ENCODE measurements around the gene FAM83B.
A peak's percentile ranks its signal among the peaks of the same experiment; 100 is the strongest.
"Not testable (repeated sequence)": the region's sequence is repeated elsewhere in the genome, so short reads cannot be mapped to it uniquely, and the experiment has no call there.

Gene FAM83B

DNA sequence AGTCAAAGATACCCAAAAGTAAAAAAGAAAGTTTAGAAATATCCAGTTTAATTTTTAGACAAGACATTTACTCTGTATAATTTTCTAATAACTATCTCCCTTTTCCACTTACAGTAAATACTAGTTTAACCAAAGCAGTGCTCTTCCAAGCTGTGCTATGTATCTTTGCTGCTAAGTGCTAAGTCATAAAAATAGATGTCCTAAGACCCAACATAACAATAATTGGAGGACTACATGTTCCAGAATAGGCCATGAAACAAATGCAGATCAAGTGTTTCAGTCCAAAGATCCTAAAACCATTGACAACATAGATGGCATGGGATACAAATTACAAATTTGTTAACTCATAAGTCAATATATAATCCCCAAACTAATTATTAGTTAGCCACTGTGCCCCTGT, 111.1 kb downstream of the FAM83B start:
- TF ChIP-seq, protein P1, sequence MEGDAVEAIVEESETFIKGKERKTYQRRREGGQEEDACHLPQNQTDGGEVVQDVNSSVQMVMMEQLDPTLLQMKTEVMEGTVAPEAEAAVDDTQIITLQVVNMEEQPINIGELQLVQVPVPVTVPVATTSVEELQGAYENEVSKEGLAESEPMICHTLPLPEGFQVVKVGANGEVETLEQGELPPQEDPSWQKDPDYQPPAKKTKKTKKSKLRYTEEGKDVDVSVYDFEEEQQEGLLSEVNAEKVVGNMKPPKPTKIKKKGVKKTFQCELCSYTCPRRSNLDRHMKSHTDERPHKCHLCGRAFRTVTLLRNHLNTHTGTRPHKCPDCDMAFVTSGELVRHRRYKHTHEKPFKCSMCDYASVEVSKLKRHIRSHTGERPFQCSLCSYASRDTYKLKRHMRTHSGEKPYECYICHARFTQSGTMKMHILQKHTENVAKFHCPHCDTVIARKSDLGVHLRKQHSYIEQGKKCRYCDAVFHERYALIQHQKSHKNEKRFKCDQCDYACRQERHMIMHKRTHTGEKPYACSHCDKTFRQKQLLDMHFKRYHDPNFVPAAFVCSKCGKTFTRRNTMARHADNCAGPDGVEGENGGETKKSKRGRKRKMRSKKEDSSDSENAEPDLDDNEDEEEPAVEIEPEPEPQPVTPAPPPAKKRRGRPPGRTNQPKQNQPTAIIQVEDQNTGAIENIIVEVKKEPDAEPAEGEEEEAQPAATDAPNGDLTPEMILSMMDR (conservative IDR thresholded peaks at IDR 0.05; ENCODE audit: low read depth, low read length) = no peak
- Histone ChIP-seq H3K36me3 (ENCODE audit: insufficient read depth) (no peaks in the 10 kb centered on the region), H3K4me3 (IDR thresholded peaks at IDR 0.05; ENCODE audit: insufficient read depth, low read depth, low read length) (no peak overlapping the region), H2AFZ (ENCODE audit: low read depth) (peak overlapping the region; percentile 65; the same call in 1 of the 2 replicates), H3K27ac (no peak overlapping the region), H3K4me1 (ENCODE audit: low read depth, poor library complexity, severe bottlenecking) (peaks cover 14% of the 10 kb centered on the region), H4K20me1 (ENCODE audit: insufficient read depth) (no peaks in the 10 kb centered on the region), H3K4me2 (peak overlapping the region; percentile 30; the same call in 1 of the 2 replicates), H3K27me3 (ENCODE audit: insufficient read depth, low read depth) (no peaks in the 10 kb centered on the region), H3K79me2 (ENCODE audit: insufficient read depth, low read depth) (no peaks in the 10 kb centered on the region), H3K9ac (no peak overlapping the region)

DNA sequence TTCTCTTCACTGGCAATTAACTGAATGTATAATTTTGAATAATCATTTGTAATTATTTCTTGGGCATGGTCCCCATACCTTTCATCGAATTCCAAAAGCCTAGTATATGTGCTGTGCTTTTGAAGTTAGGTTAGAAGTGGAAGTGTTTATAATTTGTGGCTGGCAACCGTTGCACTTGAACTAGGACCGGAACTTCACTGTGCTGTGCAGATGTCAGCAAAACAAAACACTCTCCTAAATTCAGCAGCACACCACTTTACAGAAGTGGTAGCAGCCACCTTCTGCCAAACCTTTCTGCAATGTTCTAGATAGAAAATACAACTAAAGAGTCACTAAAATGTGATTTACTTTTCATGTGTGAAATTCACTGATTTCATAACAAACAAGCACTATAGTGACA, 111.9 kb downstream of the FAM83B start:
- Histone ChIP-seq H2AFZ (ENCODE audit: low read depth) (peak overlapping the region; percentile 65; the same call in 1 of the 2 replicates), H3K4me3 (IDR thresholded peaks at IDR 0.05; ENCODE audit: insufficient read depth, low read depth, low read length) (no peak overlapping the region), H3K9ac (0 out of 2 replicates have a peak overlapping the region, but pooled peaks have one; percentile 16), H3K27me3 (ENCODE audit: insufficient read depth, low read depth) (no peaks in the 10 kb centered on the region), H4K20me1 (ENCODE audit: insufficient read depth) (no peaks in the 10 kb centered on the region), H3K79me2 (ENCODE audit: insufficient read depth, low read depth) (no peaks in the 10 kb centered on the region), H3K4me1 (ENCODE audit: low read depth, poor library complexity, severe bottlenecking) (peaks cover 14% of the 10 kb centered on the region), H3K36me3 (ENCODE audit: insufficient read depth) (no peaks in the 10 kb centered on the region), H3K27ac (peak overlapping the region; percentile 40; the same call in 1 of the 2 replicates), H3K4me2 (peak overlapping the region; percentile 30; the same call in 1 of the 2 replicates)
- TF ChIP-seq, protein P1 (conservative IDR thresholded peaks at IDR 0.05; ENCODE audit: low read depth, low read length) = no peak

DNA sequence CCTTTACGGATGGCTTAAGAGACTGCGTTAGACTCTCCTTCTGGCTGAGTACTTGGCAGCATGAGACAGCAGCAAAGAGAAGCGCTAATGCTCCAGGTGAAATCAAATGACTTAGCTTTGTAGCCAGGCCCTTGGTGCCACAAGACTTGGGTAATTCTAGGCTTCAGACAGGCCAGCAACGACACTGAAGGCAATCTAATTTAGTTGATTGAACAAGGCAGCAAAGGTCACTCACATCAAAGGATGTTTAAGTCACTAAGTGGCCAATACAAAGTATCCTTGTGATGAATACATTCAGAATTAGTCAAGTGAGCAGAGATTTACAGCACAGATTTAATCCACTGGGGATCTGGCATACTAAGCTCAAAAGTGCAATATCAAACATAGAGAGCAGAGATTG, 113.2 kb downstream of the FAM83B start:
- TF ChIP-seq, protein P1 (conservative IDR thresholded peaks at IDR 0.05; ENCODE audit: low read depth, low read length) = no peak
- no peaks in the 10 kb centered on the region for H3K79me2 ChIP-seq (ENCODE audit: insufficient read depth, low read depth)
- H3K4me3 ChIP-seq (IDR thresholded peaks at IDR 0.05; ENCODE audit: insufficient read depth, low read depth, low read length) = no peak overlapping the region

DNA sequence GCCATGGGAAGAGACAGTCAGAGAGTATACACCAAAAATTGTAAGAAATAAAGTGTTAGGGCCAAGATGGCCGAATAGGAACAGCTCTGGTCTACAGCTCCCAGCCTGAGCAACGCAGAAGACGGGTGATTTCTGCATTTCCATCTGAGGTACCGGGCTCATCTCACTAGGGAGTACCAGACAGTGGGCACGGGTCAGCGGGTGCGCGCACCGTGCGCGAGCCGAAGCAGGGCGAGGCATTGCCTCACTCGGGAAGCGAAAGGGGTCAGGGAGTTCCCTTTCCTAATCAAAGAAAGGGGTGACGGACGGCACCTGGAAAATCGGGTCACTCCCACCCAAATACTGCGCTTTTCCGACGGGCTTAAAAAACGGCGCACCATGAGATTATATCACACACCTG, 114.8 kb downstream of the FAM83B start:
- not testable (repeated sequence) for H4K20me1 ChIP-seq (ENCODE audit: insufficient read depth); H3K79me2 ChIP-seq (ENCODE audit: insufficient read depth, low read depth); H3K27ac ChIP-seq; H3K4me3 ChIP-seq (IDR thresholded peaks at IDR 0.05; ENCODE audit: insufficient read depth, low read depth, low read length); H3K4me2 ChIP-seq; H2AFZ ChIP-seq (ENCODE audit: low read depth); H3K9ac ChIP-seq; H3K36me3 ChIP-seq (ENCODE audit: insufficient read depth); H3K27me3 ChIP-seq (ENCODE audit: insufficient read depth, low read depth)
- H3K4me1 ChIP-seq (ENCODE audit: low read depth, poor library complexity, severe bottlenecking) = peaks cover 14% of the 10 kb centered on the region

More for the DNA sequence above, 113.2 kb downstream of the FAM83B start:
- H3K27ac ChIP-seq = no peak overlapping the region
- H3K27me3 ChIP-seq (ENCODE audit: insufficient read depth, low read depth) = no peaks in the 10 kb centered on the region
- H3K4me1 ChIP-seq (ENCODE audit: low read depth, poor library complexity, severe bottlenecking) = peaks cover 14% of the 10 kb centered on the region
- no peak overlapping the region for H2AFZ ChIP-seq (ENCODE audit: low read depth)
- no peak overlapping the region for H3K4me2 ChIP-seq
- no peaks in the 10 kb centered on the region for H3K36me3 ChIP-seq (ENCODE audit: insufficient read depth)
- H4K20me1 ChIP-seq (ENCODE audit: insufficient read depth) = no peaks in the 10 kb centered on the region
- no peak overlapping the region for H3K9ac ChIP-seq

DNA sequence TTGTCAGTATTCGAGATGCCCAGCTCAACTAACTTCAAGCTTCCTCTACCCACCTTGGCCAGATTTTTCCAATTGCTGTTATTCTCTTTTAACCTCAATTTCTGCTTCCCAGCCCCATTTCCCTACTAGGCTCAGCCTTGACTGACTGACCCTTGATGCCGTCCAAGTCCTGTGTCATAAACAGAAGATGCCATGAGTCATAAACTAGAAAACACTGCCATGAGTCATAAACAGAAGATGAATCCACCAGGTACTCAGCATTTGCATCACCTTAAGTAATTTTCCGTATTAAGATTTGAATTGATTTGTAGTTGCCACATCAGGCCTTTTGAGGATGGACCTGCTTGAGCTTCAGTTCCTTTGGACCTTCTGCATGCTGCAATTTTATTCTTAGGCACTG, 123.8 kb downstream of the FAM83B start:
- TF ChIP-seq, protein P1 (conservative IDR thresholded peaks at IDR 0.05; ENCODE audit: low read depth, low read length) = no peak
- Histone ChIP-seq H3K4me2 (no peak overlapping the region), H3K36me3 (ENCODE audit: insufficient read depth) (no peaks in the 10 kb centered on the region), H2AFZ (ENCODE audit: low read depth) (no peak overlapping the region), H3K9ac (no peak overlapping the region), H3K4me3 (IDR thresholded peaks at IDR 0.05; ENCODE audit: insufficient read depth, low read depth, low read length) (no peak overlapping the region), H3K4me1 (ENCODE audit: low read depth, poor library complexity, severe bottlenecking) (no peaks in the 10 kb centered on the region), H3K27ac (no peak overlapping the region), H3K79me2 (ENCODE audit: insufficient read depth, low read depth) (no peaks in the 10 kb centered on the region), H3K27me3 (ENCODE audit: insufficient read depth, low read depth) (no peaks in the 10 kb centered on the region), H4K20me1 (ENCODE audit: insufficient read depth) (no peaks in the 10 kb centered on the region)

Data from KMS-11 (cell line).